NCI-H526 (cell line): ENCODE measurements around the gene TMEM147.

Experiments used
- DNase-seq, 2 experiments: peaks; one replicate each; lab custom pipeline; 2025; lab: John Stamatoyannopoulos, UW

Gene TMEM147

GRCh38 chr19:35545001-35545854, at the start of gene TMEM147:
Gene TMEM147, plus strand, starts transcription at chr19:35545626. Its CDS starts 114 bp downstream, at chr19:35545740.
- DNase-seq = peak; percentile 61 to 98

- no peak for DNase-seq
Observed at GRCh38 chr19:35497406-35497805, 48.0 kb upstream of the TMEM147 start.

GRCh38 chr19:35498220-35498619, 47.2 kb upstream of the TMEM147 start:
- no peak for DNase-seq

GRCh38 chr19:35498984-35499527, 46.4 kb upstream of the TMEM147 start:
- DNase-seq = peak; percentile 48 to 77

GRCh38 chr19:35500611-35501010, 44.8 kb upstream of the TMEM147 start:
- DNase-seq = no peak

- no peak for DNase-seq
Observed at GRCh38 chr19:35501684-35502083, 43.7 kb upstream of the TMEM147 start.

GRCh38 chr19:35502751-35503150, 42.7 kb upstream of the TMEM147 start:
- no peak for DNase-seq

GRCh38 chr19:35506011-35506410, 39.4 kb upstream of the TMEM147 start:
- DNase-seq = no peak

- DNase-seq = no peak
Observed at GRCh38 chr19:35507561-35507960, 37.9 kb upstream of the TMEM147 start.

GRCh38 chr19:35508129-35508528, 37.3 kb upstream of the TMEM147 start:
- DNase-seq = no peak

GRCh38 chr19:35509018-35509652, 36.3 kb upstream of the TMEM147 start:
- DNase-seq = peak; percentile 67 to 85

GRCh38 chr19:35509861-35510625, 35.4 kb upstream of the TMEM147 start:
- peak; percentile 68 to 94 for DNase-seq

- DNase-seq = no peak
Observed at GRCh38 chr19:35510626-35510964, 34.8 kb upstream of the TMEM147 start.

- DNase-seq = no peak
Observed at GRCh38 chr19:35511337-35511736, 34.1 kb upstream of the TMEM147 start.

- no peak for DNase-seq
Observed at GRCh38 chr19:35512831-35513627, 32.4 kb upstream of the TMEM147 start.

- peak in 1 of 2 experiments; percentile 59 for DNase-seq
Observed at GRCh38 chr19:35513628-35514281, 31.7 kb upstream of the TMEM147 start, which contains the start of gene DMKN. Gene DMKN, minus strand, starts transcription at chr19:35513649. Its CDS starts 174 bp downstream, at chr19:35513475.

- DNase-seq = peak in 1 of 2 experiments; percentile 30
Observed at GRCh38 chr19:35514282-35514809, 31.1 kb upstream of the TMEM147 start.

- DNase-seq = no peak
Observed at GRCh38 chr19:35516310-35516709, 29.1 kb upstream of the TMEM147 start.

GRCh38 chr19:35517342-35517741, 28.1 kb upstream of the TMEM147 start:
- DNase-seq = no peak

- DNase-seq = no peak
Observed at GRCh38 chr19:35518313-35518712, 27.1 kb upstream of the TMEM147 start.

GRCh38 chr19:35519291-35519690, 26.1 kb upstream of the TMEM147 start:
- no peak for DNase-seq
